GM18867 (cell line): Measurements from ENCODE around the gene KCNN3.
A peak's percentile ranks its signal among the peaks of the same experiment; 100 is the strongest.

Experiments used
- ATAC-seq: cut with Tn5 transposase; IDR thresholded peaks from one replicate; pipeline ENCODE4 v1.9.1; 2021; ENCODE audit warnings: mild to moderate bottlenecking, moderate library complexity; ENCODE audit not compliant: unreplicated experiment

The KCNN3 gene

GRCh38 chr1:154752273-154753030, 117.6 kb downstream of the KCNN3 start:
- ATAC-seq, result no peak

GRCh38 chr1:154751690-154752089, 118.4 kb downstream of the KCNN3 start:
- ATAC-seq, result no peak

DNA sequence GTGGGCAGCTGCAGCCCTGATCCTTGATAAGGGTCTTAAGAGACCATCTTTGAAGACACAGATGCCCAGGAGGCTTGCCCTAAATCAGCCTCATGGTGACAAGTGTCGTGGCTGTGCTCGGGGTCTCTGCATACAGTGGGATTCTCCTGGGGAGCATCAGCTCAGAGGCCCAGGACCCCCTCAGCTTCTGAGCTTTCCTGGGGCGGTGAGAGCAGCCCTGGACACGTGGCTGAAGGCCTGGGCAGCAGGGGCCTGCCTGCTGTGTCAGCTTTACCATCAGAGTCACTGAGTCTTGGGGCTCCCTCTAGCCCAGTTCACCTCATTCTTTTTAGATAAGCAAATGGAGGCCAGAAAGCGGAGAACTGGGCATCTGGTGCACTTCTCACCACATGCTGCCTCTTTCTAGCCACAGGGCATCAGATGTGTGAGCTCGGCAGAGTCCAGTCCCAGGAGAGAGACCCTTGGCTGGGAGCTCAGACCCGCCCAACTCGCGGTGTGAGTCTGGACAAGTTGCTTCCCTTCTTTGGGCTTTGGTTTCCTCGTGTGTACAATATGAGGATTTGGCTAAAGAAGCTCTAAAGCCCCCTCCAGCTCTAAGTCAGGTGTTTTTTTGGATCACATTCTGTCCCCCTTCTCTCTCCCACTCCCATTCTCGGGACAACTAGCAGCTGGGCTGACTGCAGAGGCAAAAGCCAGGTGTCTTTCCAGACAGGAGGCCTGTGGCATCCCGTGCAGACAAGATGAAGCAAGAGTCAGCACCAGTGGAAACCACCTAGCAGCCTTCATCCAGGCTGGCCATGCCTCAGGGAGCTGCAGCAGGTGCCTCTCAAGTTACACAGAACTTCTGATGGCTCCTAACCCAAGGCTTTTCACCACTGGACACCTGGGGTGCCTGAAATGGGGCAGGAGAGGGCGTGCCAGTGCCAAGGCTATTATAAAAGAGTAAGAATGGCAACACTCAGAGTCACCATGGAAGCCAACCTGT, 119.1 kb downstream of the KCNN3 start:
- ATAC-seq, result no peak

GRCh38 chr1:154749078-154749760, 120.9 kb downstream of the KCNN3 start:
- no peak for ATAC-seq

GRCh38 chr1:154748405-154748775, 121.7 kb downstream of the KCNN3 start:
- no peak for ATAC-seq

DNA sequence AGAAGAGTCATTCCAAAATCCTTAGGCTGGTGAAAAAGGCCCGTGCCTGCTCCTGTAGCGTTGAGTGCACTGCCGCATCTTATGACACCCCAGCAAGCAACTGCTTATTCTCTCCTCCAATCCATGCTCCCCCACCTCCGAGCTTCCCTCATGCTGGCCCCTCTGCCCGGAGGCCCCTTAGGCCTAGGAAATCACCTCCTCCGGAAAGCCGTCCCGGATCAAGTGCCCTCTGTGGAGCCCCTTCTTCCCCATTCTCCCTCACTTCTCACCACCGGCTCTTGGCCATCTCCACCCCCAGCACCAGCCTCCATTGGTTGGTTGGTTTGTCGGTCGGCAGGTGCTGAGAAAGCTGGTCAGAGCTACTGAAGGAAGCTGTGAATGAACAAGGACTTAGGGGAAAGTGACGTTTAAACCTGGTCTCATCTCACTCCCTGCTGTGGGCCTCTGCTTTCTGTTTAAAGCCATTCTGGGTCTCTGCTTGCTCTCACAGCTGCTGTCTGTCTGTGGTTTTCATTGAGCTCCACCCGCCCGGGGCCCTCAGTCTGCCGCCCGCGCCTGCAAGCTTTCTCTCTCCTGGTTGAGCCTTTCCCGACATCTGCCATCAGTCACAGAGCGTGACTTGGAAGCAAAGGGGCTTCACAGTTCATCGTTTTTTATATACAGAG, 122.2 kb downstream of the KCNN3 start:
- peak; percentile 60 for ATAC-seq

- no peak for ATAC-seq
Measured at GRCh38 chr1:154747380-154747739, 122.7 kb downstream of the KCNN3 start.

- no peak for ATAC-seq
Measured at GRCh38 chr1:154746622-154747299, 123.3 kb downstream of the KCNN3 start.

DNA sequence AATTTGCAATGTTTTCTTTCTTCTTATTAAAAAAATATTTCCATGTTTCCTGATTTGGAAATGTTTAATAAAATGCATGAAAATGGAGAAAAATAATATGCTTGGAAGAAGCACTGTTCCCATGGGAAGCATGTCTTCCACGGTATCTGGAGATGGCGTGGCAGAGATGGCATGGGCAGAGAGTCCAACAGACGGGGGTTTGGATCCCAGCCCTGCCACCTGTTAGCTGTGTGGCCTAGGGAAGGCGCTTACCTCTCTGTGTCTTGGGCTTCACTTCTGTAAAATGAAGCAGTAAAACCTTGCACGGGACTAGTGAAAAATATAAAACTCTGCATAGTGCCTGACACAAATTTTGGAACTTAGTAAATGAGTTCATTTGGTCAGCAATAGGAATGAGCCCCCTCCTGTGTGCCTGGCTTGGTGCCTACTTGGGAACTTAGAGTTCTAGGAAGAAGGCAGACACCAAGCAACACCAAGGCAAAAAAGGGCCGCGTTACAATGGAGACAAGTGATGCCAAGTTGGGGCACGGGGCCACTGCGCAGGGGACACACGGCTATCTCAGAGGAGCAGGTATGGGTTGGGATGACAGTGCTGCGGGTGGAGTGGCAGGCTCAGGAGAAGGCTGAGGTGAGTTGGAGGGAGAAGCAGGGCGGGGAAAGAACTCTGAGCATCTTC, 124.2 kb downstream of the KCNN3 start:
- no peak for ATAC-seq

GRCh38 chr1:154745286-154745731, 124.8 kb downstream of the KCNN3 start:
- ATAC-seq, result no peak

DNA sequence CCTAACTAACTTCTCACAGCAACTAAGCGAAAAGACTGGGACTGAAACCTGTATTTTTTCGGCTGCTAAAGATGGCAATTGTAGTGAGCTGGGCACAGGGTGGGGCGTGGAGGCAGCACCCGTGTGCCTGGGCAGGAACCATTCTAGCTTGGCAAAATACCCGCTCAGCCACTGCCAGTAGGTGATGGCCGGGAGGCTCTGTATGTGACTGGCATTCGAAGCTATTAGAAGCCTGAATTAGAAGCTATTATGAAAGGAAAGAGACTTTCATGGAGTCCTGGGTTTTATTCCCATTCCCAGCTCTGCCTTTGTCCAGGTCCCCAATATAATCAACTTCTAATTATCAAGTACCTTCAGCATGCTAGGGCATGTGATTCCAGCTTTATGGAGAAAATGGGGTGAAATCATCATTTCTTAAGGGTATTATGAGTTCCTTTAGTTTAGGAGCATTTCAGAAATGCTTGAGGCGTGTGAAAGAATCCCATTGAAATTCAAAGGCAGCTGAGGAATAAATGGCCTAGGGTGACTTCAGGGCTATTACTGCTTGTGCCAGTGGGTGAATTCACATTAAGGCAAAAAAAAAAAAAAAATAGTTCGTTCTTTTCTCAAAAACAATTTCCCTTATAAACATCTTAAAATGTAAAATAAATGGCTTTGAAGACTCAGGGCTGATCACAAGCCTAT, 125.6 kb downstream of the KCNN3 start:
- no peak for ATAC-seq

DNA sequence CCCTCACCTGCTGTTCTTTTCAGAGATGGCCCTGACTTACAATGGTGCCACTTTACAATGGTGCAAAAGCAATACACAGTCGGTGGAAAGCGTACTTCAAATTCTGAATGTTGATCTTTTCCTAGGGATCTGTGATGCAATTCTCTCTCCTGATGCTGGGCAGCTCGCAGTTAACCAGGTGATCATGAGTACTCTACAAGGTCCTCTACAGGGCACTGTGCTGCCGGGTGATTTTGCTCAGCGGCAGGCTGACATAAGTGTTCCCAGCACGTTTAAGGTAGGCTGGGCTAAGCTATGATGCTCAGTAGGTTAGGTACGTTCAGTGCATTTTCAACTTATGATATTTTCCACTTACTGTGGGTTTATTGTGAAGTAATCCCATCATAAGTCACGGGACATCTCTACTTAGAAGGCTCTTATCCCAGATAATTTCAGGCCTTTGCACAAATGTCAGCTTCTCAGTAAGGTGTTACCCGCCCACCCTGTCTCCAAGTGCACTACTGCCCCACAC, 126.5 kb downstream of the KCNN3 start:
- ATAC-seq, result no peak

DNA sequence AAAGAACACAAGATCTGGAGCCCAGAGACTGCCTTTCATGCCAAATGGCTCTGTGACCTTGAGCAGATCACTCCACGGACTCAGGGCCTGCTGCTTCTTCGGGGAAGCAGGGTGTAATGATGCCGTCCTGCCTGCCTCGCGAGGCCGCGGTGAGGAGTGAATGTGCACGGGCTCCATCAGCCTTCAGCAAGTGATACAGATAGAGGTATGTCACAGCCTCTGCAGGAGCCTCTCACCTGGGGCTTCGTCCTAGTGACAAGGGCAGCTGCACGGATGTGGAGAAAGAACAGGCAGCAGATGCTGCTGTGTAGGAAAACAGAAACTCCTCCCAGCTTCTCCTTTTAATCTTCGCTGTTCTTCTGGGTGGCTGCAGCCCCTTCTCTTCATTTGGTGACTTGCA, 127.5 kb downstream of the KCNN3 start:
- no peak for ATAC-seq

- ATAC-seq, result no peak
Measured at GRCh38 chr1:154741741-154742495, 128.2 kb downstream of the KCNN3 start.

DNA sequence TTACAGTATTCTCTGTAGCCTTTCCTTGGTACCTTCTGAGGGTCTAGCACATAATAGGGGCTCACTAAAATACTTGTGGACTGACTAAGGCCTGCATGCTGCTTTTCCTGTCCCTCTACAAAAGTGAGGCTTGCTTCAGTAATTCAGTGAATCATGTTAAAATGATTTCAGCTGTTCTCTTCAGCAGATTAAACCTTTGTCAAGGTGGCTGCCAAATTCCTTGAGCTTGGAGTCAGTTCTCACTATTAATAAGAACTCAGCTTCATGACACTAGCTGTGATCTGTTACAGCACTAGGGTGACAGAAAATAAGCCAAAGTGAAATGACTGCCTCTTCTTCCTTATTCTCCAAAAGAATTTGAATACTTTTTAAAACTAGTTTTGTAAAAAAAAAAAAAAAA, 128.8 kb downstream of the KCNN3 start:
- ATAC-seq, result no peak

DNA sequence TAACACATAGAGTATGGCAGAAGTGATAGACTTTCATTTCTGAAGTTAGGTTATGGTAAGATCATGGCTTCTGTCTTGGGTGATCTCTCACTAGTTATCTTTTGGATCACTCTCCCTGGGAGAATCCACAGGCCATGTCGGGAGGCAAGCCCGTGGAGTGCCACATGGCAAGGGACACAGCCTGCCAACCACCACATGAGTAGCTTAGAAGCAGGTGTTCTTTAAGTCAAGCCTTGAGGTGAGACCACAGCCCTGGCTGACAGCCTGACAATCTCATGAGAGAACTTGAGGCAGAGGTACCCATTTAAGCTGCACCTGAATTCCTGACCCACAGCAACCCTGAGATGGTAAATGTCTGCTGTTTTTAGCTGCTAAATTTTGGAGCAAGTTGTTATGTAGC, 130.4 kb downstream of the KCNN3 start:
- no peak for ATAC-seq

DNA sequence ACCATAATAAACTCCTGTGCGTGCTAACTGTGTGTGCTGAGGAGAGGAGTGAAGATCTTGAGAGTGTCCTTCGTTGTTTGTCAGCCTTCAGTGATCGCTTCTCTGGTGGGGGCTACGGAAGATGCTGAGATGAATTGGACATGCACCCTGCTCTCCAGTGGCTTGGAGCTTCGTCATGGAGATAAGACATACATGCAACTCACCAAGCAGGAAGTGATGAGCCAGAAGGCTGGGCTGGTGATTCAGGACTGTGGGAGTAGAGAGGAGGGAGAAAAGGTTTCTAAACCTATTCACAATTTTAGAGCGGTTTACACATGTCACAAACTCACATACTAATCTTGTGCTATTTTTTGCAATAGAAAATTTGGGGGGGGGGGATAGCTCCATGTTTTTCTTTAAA, 133.2 kb downstream of the KCNN3 start:
- no peak for ATAC-seq

- ATAC-seq, result no peak
Measured at GRCh38 chr1:154735804-154736168, 134.3 kb downstream of the KCNN3 start.
